A549 (cell line): ENCODE results near the gene MPND. TPM values are rescaled to one million over a fixed set of nuclear protein-coding genes. Genes with fewer than 3 reads are reported as not detected.

Source experiments
- ATAC-seq, 2 experiments: fragments of 200-7000 bp in 1 of 2; fragments of >200 bp in 1 of 2; cut with Nextera tagmentation in 1 of 2; cut with Tn5 transposase in 1 of 2; 3 replicates each; pipeline versions ENCODE4 v1.8.0 to v1.9.1; 2018 to 2020; ENCODE audit warnings: mild to moderate bottlenecking in 1 of 2, moderate library complexity in 1 of 2
- CTCF ChIA-PET: fragments of 300-600 bp; sonication (Branson Sonifier 250); formaldehyde crosslinking; extraction: SDS; loops from one replicate; lab custom pipeline; 2021; ENCODE audit warnings: antibody characterized with exemption, inconsistent platforms; lab: Yijun Ruan, JAX
- POLR2A ChIA-PET: fragments of 350-600 bp; formaldehyde crosslinking; extraction: SDS; loops from one replicate; lab custom pipeline; 2021; ENCODE audit warnings: antibody characterized with exemption, inconsistent platforms; lab: Yijun Ruan, JAX
- DNase-seq, 2 experiments: peaks; one replicate each; pipeline versions ENCODE4 v3.0.0 to v3.0.0-alpha.2; 2011 to 2016; ENCODE audit warnings: low read depth in 1 of 2, low spot score in 1 of 2
- FAIRE-seq: peaks from 2 replicates; lab custom pipeline; 2011; peaks lifted over from hg19 to GRCh38; lab: Jason Lieb, UNC
- H3K27ac ChIP-seq, 2 experiments: fragments of >200 bp; sonication (Bioruptor Twin); formaldehyde crosslinking; 3 replicates each; pipeline ENCODE4 v1.5.1; 2016 to 2017
- H3K4me1 ChIP-seq: fragments of >200 bp; sonication (Bioruptor Twin); formaldehyde crosslinking; 3 replicates; pipeline ENCODE4 v1.6.1; 2016
- H3K4me2 ChIP-seq: fragments of >200 bp; sonication (Bioruptor Twin); formaldehyde crosslinking; 3 replicates; pipeline ENCODE4 v1.6.1; 2016
- H3K4me3 ChIP-seq: fragments of >200 bp; sonication (Bioruptor Twin); formaldehyde crosslinking; 3 replicates; pipeline ENCODE4 v1.5.1; 2016
- H3K9me3 ChIP-seq: fragments of >200 bp; sonication (Bioruptor Twin); formaldehyde crosslinking; 3 replicates; pipeline ENCODE4 v1.6.1; 2016
- BCL3 ChIP-seq: fragments of >200 bp; sonication (Bioruptor Twin); formaldehyde crosslinking; IDR thresholded peaks from 3 replicates; pipeline ENCODE4 v1.6.1; 2016
- CBX8 ChIP-seq: fragments of 200-600 bp; sonication (generic); IDR thresholded peaks from 2 replicates; pipeline ENCODE4 v1.6.1; 2016
- CHD2 ChIP-seq: fragments of 150-350 bp; IDR thresholded peaks from 2 replicates; pipeline ENCODE4 v1.6.1; 2014; ENCODE audit warnings: low read length; ENCODE audit not compliant: partially characterized antibody
- ELK1 ChIP-seq: fragments of 150-350 bp; IDR thresholded peaks from 2 replicates; pipeline ENCODE4 v1.6.1; 2014; ENCODE audit warnings: low read depth, mild to moderate bottlenecking, low read length
- FOSL2 ChIP-seq, 2 experiments: fragments of 450-650 bp in 1 of 2; fragments of >200 bp in 1 of 2; sonication (Bioruptor Twin) in 1 of 2; formaldehyde crosslinking; IDR thresholded peaks; 2 replicates each; pipeline versions ENCODE4 v1.5.0 to v1.6.1; 2016 to 2020; ENCODE audit warnings: mild to moderate bottlenecking in 1 of 2, moderate library complexity in 1 of 2
- FOXS1 ChIP-seq: fragments of 250-450 bp; sonication (Bioruptor Pico); IDR thresholded peaks from 2 replicates; pipeline ENCODE4 v1.5.0; 2020; ENCODE audit warnings: mild to moderate bottlenecking, moderate library complexity
- GATA3 ChIP-seq: IDR thresholded peaks from 2 replicates; pipeline ENCODE4 v1.6.1; 2012; ENCODE audit warnings: borderline replicate concordance
- HMGXB4 ChIP-seq: fragments of 250-450 bp; sonication (Bioruptor Pico); IDR thresholded peaks from 2 replicates; pipeline ENCODE4 v1.5.0; 2021; ENCODE audit warnings: mild to moderate bottlenecking, moderate library complexity, borderline replicate concordance
- HOXB13 ChIP-seq: fragments of 250-450 bp; sonication (Bioruptor Pico); IDR thresholded peaks from 2 replicates; pipeline ENCODE4 v1.5.0; 2020; ENCODE audit warnings: low read depth, mild to moderate bottlenecking, moderate library complexity
- KDM1A ChIP-seq: fragments of 200-600 bp; sonication (generic); IDR thresholded peaks from 2 replicates; pipeline ENCODE4 v1.6.1; 2016; ENCODE audit warnings: low read depth, mild to moderate bottlenecking
- KDM5A ChIP-seq: fragments of 200-600 bp; sonication (generic); IDR thresholded peaks from 2 replicates; pipeline ENCODE4 v1.6.1; 2016; ENCODE audit warnings: antibody characterized with exemption, mild to moderate bottlenecking
- MAZ ChIP-seq: fragments of 150-350 bp; IDR thresholded peaks from 2 replicates; pipeline ENCODE4 v1.6.1; 2014; ENCODE audit warnings: antibody characterized with exemption, low read depth, low read length, borderline replicate concordance
- MYC ChIP-seq: IDR thresholded peaks from 2 replicates; pipeline ENCODE4 v1.6.1; 2012; ENCODE audit warnings: mild to moderate bottlenecking, inconsistent platforms, low read length, improper control_type of control experiment, borderline replicate concordance
- NFE2L2 ChIP-seq: fragments of 150-350 bp; conservative IDR thresholded peaks from 2 replicates; pipeline ENCODE4 v1.6.1; 2014; ENCODE audit warnings: low read length
- NPAS2 ChIP-seq: fragments of 250-450 bp; sonication (Bioruptor Pico); IDR thresholded peaks from 2 replicates; pipeline ENCODE4 v1.8.0; 2022; ENCODE audit warnings: mild to moderate bottlenecking, moderate library complexity, borderline replicate concordance
- POLR2A ChIP-seq: IDR thresholded peaks from 2 replicates; pipeline ENCODE4 v1.6.1; 2012; ENCODE audit warnings: mild to moderate bottlenecking, low read length
- POLR2AphosphoS2 ChIP-seq: conservative IDR thresholded peaks from 2 replicates; pipeline ENCODE4 v1.6.1; 2012; ENCODE audit warnings: low read length, improper control_type of control experiment, inconsistent platforms
- RAD21 ChIP-seq, 2 experiments: fragments of >200 bp in 1 of 2; sonication (Bioruptor Twin) in 1 of 2; formaldehyde crosslinking in 1 of 2; IDR thresholded peaks in 1 of 2; conservative IDR thresholded peaks in 1 of 2; 2 replicates in 1 of 2; 3 replicates in 1 of 2; pipeline ENCODE4 v1.6.1; 2012 to 2018; ENCODE audit warnings: inconsistent platforms in 1 of 2
- RARB ChIP-seq: fragments of 250-450 bp; sonication (Bioruptor Pico); IDR thresholded peaks from 2 replicates; pipeline ENCODE4 v1.8.0; 2021; ENCODE audit warnings: mild to moderate bottlenecking, moderate library complexity
- REST ChIP-seq: fragments of 200-600 bp; sonication (generic); IDR thresholded peaks from 2 replicates; pipeline ENCODE4 v1.6.1; 2016; ENCODE audit warnings: antibody characterized with exemption, mild to moderate bottlenecking, moderate library complexity
- ZC3H11A ChIP-seq: fragments of 450-650 bp; IDR thresholded peaks from 2 replicates; pipeline ENCODE4 v1.6.1; 2014; ENCODE audit warnings: antibody characterized with exemption, mild to moderate bottlenecking
- WGBS: methylation state at CpG from one replicate; pipeline ENCODE4 v1.1.6; 2017; ENCODE audit errors: missing lambda C conversion rate; 5-methylcytosine and 5-hydroxymethylcytosine counted together
- polyA plus RNA-seq, 4 experiments: library from polyadenylated mRNA; depleted of rRNA in 3 of 4; stranded (reverse); fragments of >200 nt; fragmentation: RNase III in 1 of 4; extraction: RNeasy Plus Mini Kit Qiagen cat#74134 plus additional on column Dnase treatment in 1 of 4; gene quantifications; 2 replicates in 3 of 4; 3 replicates in 1 of 4; pipeline ENCODE4 v1.2.3, GENCODE V29; 2011 to 2017

MPND gene
- polyA plus RNA-seq, 2 of the 4 experiments (the other 2 are of a cell fraction), result 3.5 to 14.5 TPM

- FAIRE-seq (no peak), ATAC-seq (no peak), DNase-seq (no peak)
- no peak overlapping the region for H3K4me3 ChIP-seq
- 90% methylated on average over 9 of the region's 25 CpGs for WGBS
- no peaks in the 10 kb centered on the region for H3K9me3 ChIP-seq
- POLR2A ChIA-PET, result no interaction called here
- CTCF ChIA-PET, result interaction anchor here (0.8 to 6.2 kb wide), 4 partner anchors 16 to 91 kb away, joined by 3 to 51 read pairs (median 6); partner anchors contain the start of gene SH3GL1
- TF ChIP-seq MYC, result no peak
- no peak for TF ChIP-seq CHD2
- no peak for TF ChIP-seq NFE2L2
- TF ChIP-seq ZC3H11A, result no peak
- TF ChIP-seq FOXS1 (CRISPR knock-in tag), result no peak
- TF ChIP-seq POLR2A, result no peak
- no peak for TF ChIP-seq ELK1
- TF ChIP-seq, all 56 proteins: peak for 0
- Histone ChIP-seq H3K27ac (no peak overlapping the region), H3K4me1 (peaks cover 14% of the 10 kb centered on the region), H3K4me2 (no peak overlapping the region)
Measured at GRCh38 chr19:4358709-4359626, 15.6 kb downstream of the MPND start.

- Histone ChIP-seq H3K4me2 (no peak overlapping the region), H3K4me3 (no peak overlapping the region), H3K9me3 (no peaks in the 10 kb centered on the region), H3K27ac (no peak overlapping the region), H3K4me1 (peaks cover 14% of the 10 kb centered on the region)
- POLR2A ChIA-PET, result no interaction called here
- FAIRE-seq, result no peak
- peak in 1 of 2 experiments; percentile 7; a peak in 1 of 6 replicates for ATAC-seq
- TF ChIP-seq GATA3 (no peak), RAD21 (conservative IDR thresholded peaks at IDR 0.05 in 1 of 2, IDR thresholded peaks at IDR 0.05 in 1 of 2) (no peak), CHD2 (no peak), NPAS2 (CRISPR knock-in tag) (no peak), CBX8 (no peak), KDM1A (no peak), ELK1 (no peak), FOSL2 (IDR thresholded peaks at IDR 0.05) (no peak), FOSL2 (CRISPR knock-in tag; IDR thresholded peaks at IDR 0.05) (no peak), RARB (CRISPR knock-in tag) (no peak), MAZ (no peak), HOXB13 (CRISPR knock-in tag) (no peak), POLR2AphosphoS2 (no peak)
- no peak for DNase-seq
- CTCF ChIA-PET, result interaction anchor here (0.8 to 6.2 kb wide), 4 partner anchors 15 to 92 kb away, joined by 3 to 51 read pairs (median 6); partner anchors contain the start of gene SH3GL1
- 100% methylated on average over 2 of the region's 13 CpGs for WGBS
Measured at GRCh38 chr19:4359627-4360000, 16.3 kb downstream of the MPND start.

- H3K4me3 ChIP-seq, result no peak overlapping the region
- ChIA-PET CTCF (interaction anchor here (1.0 to 6.2 kb wide), 3 partner anchors 12 to 92 kb away, joined by 5 to 51 read pairs (median 5); partner anchors contain the start of gene SH3GL1), POLR2A (no interaction called here)
- WGBS, result 84% methylated on average over 7 of the region's 9 CpGs
- ATAC-seq (no peak), FAIRE-seq (no peak), DNase-seq (no peak)
- no peak overlapping the region for H3K4me2 ChIP-seq
- no peak overlapping the region for H3K27ac ChIP-seq
- peaks cover 14% of the 10 kb centered on the region for H3K4me1 ChIP-seq
- H3K9me3 ChIP-seq, result no peaks in the 10 kb centered on the region
- no peak for TF ChIP-seq HMGXB4
- no peak for TF ChIP-seq HOXB13 (CRISPR knock-in tag)
- TF ChIP-seq MYC, result no peak
- no peak for TF ChIP-seq KDM5A
- TF ChIP-seq ZC3H11A, result no peak
- TF ChIP-seq CBX8, result no peak
- no peak for TF ChIP-seq REST
- no peak for TF ChIP-seq BCL3
- TF ChIP-seq RARB (CRISPR knock-in tag), result no peak
Measured at GRCh38 chr19:4360081-4360569, 16.8 kb downstream of the MPND start.
